ENCODE results near the gene OR2AE1. TPM values are rescaled to one million over a fixed set of nuclear protein-coding genes. Genes with fewer than 3 reads are reported as not detected.
A peak's percentile ranks its signal among the peaks of the same experiment; 100 is the strongest.

OR2AE1 gene
- total and polyA plus RNA-seq, 2 experiments from 2014 or later, result not detected

- DNase-seq (ENCODE audit: low spot score), result no peak
- Histone ChIP-seq H3K36me3 (replicated peaks; ENCODE audit: insufficient read depth, low read depth) (no peaks in the 10 kb centered on the region), H3K27me3 (no peaks in the 10 kb centered on the region), H3K4me2 (peak overlapping the region; percentile 48), H3K27ac (peak overlapping the region; percentile 93), H2AFZ (no peak overlapping the region), H3K79me2 (no peaks in the 10 kb centered on the region), H3K9me2 (replicated peaks; ENCODE audit: insufficient read depth) (no peaks in the 10 kb centered on the region), H3K4me3 (no peak overlapping the region), H4K20me1 (ENCODE audit: insufficient read depth, poor library complexity, severe bottlenecking) (no peaks in the 10 kb centered on the region), H3K4me1 (ENCODE audit: insufficient read depth) (peaks cover 48% of the 10 kb centered on the region), H3K9me3 (ENCODE audit: low read depth) (no peaks in the 10 kb centered on the region)
- TF ChIP-seq EZH2phosphoT487 (IDR thresholded peaks at IDR 0.05; ENCODE audit: low read depth, severe bottlenecking, unreplicated experiment) (no peak), EZH2 (IDR thresholded peaks at IDR 0.05; ENCODE audit: borderline replicate concordance) (no peak)
- TF ChIP-seq, protein P1, sequence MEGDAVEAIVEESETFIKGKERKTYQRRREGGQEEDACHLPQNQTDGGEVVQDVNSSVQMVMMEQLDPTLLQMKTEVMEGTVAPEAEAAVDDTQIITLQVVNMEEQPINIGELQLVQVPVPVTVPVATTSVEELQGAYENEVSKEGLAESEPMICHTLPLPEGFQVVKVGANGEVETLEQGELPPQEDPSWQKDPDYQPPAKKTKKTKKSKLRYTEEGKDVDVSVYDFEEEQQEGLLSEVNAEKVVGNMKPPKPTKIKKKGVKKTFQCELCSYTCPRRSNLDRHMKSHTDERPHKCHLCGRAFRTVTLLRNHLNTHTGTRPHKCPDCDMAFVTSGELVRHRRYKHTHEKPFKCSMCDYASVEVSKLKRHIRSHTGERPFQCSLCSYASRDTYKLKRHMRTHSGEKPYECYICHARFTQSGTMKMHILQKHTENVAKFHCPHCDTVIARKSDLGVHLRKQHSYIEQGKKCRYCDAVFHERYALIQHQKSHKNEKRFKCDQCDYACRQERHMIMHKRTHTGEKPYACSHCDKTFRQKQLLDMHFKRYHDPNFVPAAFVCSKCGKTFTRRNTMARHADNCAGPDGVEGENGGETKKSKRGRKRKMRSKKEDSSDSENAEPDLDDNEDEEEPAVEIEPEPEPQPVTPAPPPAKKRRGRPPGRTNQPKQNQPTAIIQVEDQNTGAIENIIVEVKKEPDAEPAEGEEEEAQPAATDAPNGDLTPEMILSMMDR (IDR thresholded peaks at IDR 0.05; ENCODE audit: poor library complexity), result no peak
These were observed 48.0 kb downstream of the OR2AE1 start for GRCh38 chr7:99828811-99829210.

DNA sequence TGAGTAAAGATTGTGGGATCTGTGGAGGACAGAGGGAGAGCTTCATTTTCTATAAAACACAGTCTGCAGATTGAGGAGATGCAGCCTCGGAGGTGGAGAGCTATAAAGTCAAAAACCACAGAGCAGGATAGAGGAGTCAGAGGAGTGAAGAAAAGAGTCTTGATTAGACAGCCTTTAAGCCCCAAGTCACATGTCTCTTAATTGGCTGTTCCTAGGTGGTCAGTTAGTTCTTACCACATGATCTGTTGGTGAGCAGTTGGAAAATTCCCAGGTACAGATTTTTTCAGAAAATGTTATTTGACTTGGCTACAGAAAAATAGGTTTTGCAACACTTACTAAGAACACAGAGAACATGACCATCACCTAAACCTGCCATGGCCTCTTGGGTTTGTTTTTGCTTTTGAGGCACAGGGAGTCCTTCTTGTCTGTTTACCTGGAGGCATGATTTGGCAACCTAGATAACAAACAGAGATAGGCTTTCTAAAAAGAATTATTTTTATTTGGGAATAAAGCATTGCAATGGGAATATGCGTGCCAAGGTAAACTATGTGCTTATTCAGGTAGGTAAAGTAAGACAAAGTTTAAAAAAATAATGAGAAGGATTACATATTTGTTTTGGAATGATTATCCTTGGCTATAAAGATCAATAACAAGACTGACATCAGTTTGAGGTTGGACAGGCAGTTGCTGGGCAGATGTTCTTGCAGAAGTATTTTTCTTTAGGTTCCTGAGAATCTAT, 49.6 kb downstream of the OR2AE1 start:
- peak; percentile 23 for DNase-seq (ENCODE audit: low spot score)

More for the DNA sequence above, 49.6 kb downstream of the OR2AE1 start:
- H3K79me2 ChIP-seq, result no peaks in the 10 kb centered on the region
- no peak overlapping the region for H3K4me3 ChIP-seq
- H2AFZ ChIP-seq, result no peak overlapping the region
- peak overlapping the region; percentile 93 for H3K27ac ChIP-seq
- H3K27me3 ChIP-seq, result no peaks in the 10 kb centered on the region
- no peak overlapping the region for H3K4me2 ChIP-seq
- H3K9me2 ChIP-seq (replicated peaks; ENCODE audit: insufficient read depth), result no peaks in the 10 kb centered on the region
- no peaks in the 10 kb centered on the region for H4K20me1 ChIP-seq (ENCODE audit: insufficient read depth, poor library complexity, severe bottlenecking)
- peaks cover 42% of the 10 kb centered on the region for H3K4me1 ChIP-seq (ENCODE audit: insufficient read depth)
- TF ChIP-seq, protein P1 (IDR thresholded peaks at IDR 0.05; ENCODE audit: poor library complexity), result no peak
- TF ChIP-seq EZH2phosphoT487 (IDR thresholded peaks at IDR 0.05; ENCODE audit: low read depth, severe bottlenecking, unreplicated experiment), result no peak
- TF ChIP-seq EZH2 (IDR thresholded peaks at IDR 0.05; ENCODE audit: borderline replicate concordance), result no peak
- no peaks in the 10 kb centered on the region for H3K9me3 ChIP-seq (ENCODE audit: low read depth)
- no peaks in the 10 kb centered on the region for H3K36me3 ChIP-seq (replicated peaks; ENCODE audit: insufficient read depth, low read depth)
- WGBS (ENCODE audit: low lambda C conversion rate, missing lambda C conversion rate), result 66% methylated on average over 2 of the region's 2 CpGs

Small RNA genes lying within 50 kb of the gene (small RNA-seq; reads per million reads assigned to genes)
- gene AC011904.1 (not detected), gene CYP3A52P (not detected)

Other genes with a start within 250 kb of the OR2AE1 start
- 279 and 345 TPM in 2 replicates for gene CYP3A5, start 197.0 kb downstream of the OR2AE1 start, total RNA-seq
- 194 and 228 TPM in 2 replicates for gene CYP3A5, start 197.0 kb downstream of the OR2AE1 start, polyA plus RNA-seq
- 770 and 803 TPM in 2 replicates for gene CYP3A7, start 141.8 kb downstream of the OR2AE1 start, total RNA-seq
- gene CYP3A7, start 141.8 kb downstream of the OR2AE1 start, polyA plus RNA-seq, result 311 and 444 TPM in 2 replicates
- 29.8 and 43.4 TPM in 2 replicates for gene CYP3A4, start 92.8 kb downstream of the OR2AE1 start, total RNA-seq
- 25.6 and 42.2 TPM in 2 replicates for gene CYP3A4, start 92.8 kb downstream of the OR2AE1 start, polyA plus RNA-seq
- gene CYP3A43, start 49.0 kb downstream of the OR2AE1 start, total RNA-seq, result 0.88 and 1.8 TPM in 2 replicates
- 1.7 and 1.8 TPM in 2 replicates for gene CYP3A43, start 49.0 kb downstream of the OR2AE1 start, polyA plus RNA-seq
- 2.7 and 4.0 TPM in 2 replicates for gene TRIM4, start 42.5 kb upstream of the OR2AE1 start, total RNA-seq
- 1.4 and 1.5 TPM in 2 replicates for gene TRIM4, start 42.5 kb upstream of the OR2AE1 start, polyA plus RNA-seq
- not detected in 2 replicates for gene GJC3, start 52.6 kb upstream of the OR2AE1 start, total RNA-seq
- not detected in 2 replicates for gene GJC3, start 52.6 kb upstream of the OR2AE1 start, polyA plus RNA-seq
- 46.1 and 52.6 TPM in 2 replicates for gene AZGP1, start 99.0 kb upstream of the OR2AE1 start, total RNA-seq
- 44.3 and 73.6 TPM in 2 replicates for gene AZGP1, start 99.0 kb upstream of the OR2AE1 start, polyA plus RNA-seq
- gene ZKSCAN1, start 138.6 kb upstream of the OR2AE1 start, total RNA-seq, result 41.1 and 44.0 TPM in 2 replicates
- 27.0 and 29.2 TPM in 2 replicates for gene ZKSCAN1, start 138.6 kb upstream of the OR2AE1 start, polyA plus RNA-seq
- 9.6 and 10.9 TPM in 2 replicates for gene ZSCAN21, start 172.7 kb upstream of the OR2AE1 start, total RNA-seq
- 11.7 and 12.8 TPM in 2 replicates for gene ZSCAN21, start 172.7 kb upstream of the OR2AE1 start, polyA plus RNA-seq
- gene ZNF3, start 204.7 kb upstream of the OR2AE1 start, total RNA-seq, result 30.1 and 35.6 TPM in 2 replicates
- gene ZNF3, start 204.7 kb upstream of the OR2AE1 start, polyA plus RNA-seq, result 20.7 and 28.3 TPM in 2 replicates
- 41.9 and 53.7 TPM in 2 replicates for gene COPS6, start 211.9 kb upstream of the OR2AE1 start, total RNA-seq
- gene COPS6, start 211.9 kb upstream of the OR2AE1 start, polyA plus RNA-seq, result 161 and 163 TPM in 2 replicates
- 39.0 and 42.1 TPM in 2 replicates for gene MCM7, start 224.4 kb upstream of the OR2AE1 start, total RNA-seq
- 49.3 and 57.5 TPM in 2 replicates for gene MCM7, start 224.4 kb upstream of the OR2AE1 start, polyA plus RNA-seq
- gene AP4M1, start 224.6 kb upstream of the OR2AE1 start, total RNA-seq, result 13.0 and 22.8 TPM in 2 replicates
- gene AP4M1, start 224.6 kb upstream of the OR2AE1 start, polyA plus RNA-seq, result 17.4 and 22.0 TPM in 2 replicates
- gene TAF6, start 242.3 kb upstream of the OR2AE1 start, total RNA-seq, result 13.3 and 29.2 TPM in 2 replicates
- gene TAF6, start 242.3 kb upstream of the OR2AE1 start, polyA plus RNA-seq, result 44.2 and 44.3 TPM in 2 replicates
- 19.5 and 28.1 TPM in 2 replicates for gene CNPY4, start 242.6 kb upstream of the OR2AE1 start, total RNA-seq
- gene CNPY4, start 242.6 kb upstream of the OR2AE1 start, polyA plus RNA-seq, result 21.3 and 27.4 TPM in 2 replicates
- 2.7 and 3.2 TPM in 2 replicates for gene MBLAC1, start 249.9 kb upstream of the OR2AE1 start, total RNA-seq
- gene MBLAC1, start 249.9 kb upstream of the OR2AE1 start, polyA plus RNA-seq, result 3.7 and 4.5 TPM in 2 replicates